GM12891 (cell line): ENCODE data around the gene AP3S2.

Source experiments
- PAX5 ChIP-seq: IDR thresholded peaks from 2 replicates; pipeline ENCODE4 v1.6.1; 2011; ENCODE audit warnings: low read length, moderate library complexity, mild to moderate bottlenecking; ENCODE audit not compliant: insufficient read depth, severe bottlenecking
- POLR2A ChIP-seq: IDR thresholded peaks from 2 replicates; pipeline ENCODE4 v1.6.1; 2011; ENCODE audit warnings: low read depth, low read length, control low read depth

DNA sequence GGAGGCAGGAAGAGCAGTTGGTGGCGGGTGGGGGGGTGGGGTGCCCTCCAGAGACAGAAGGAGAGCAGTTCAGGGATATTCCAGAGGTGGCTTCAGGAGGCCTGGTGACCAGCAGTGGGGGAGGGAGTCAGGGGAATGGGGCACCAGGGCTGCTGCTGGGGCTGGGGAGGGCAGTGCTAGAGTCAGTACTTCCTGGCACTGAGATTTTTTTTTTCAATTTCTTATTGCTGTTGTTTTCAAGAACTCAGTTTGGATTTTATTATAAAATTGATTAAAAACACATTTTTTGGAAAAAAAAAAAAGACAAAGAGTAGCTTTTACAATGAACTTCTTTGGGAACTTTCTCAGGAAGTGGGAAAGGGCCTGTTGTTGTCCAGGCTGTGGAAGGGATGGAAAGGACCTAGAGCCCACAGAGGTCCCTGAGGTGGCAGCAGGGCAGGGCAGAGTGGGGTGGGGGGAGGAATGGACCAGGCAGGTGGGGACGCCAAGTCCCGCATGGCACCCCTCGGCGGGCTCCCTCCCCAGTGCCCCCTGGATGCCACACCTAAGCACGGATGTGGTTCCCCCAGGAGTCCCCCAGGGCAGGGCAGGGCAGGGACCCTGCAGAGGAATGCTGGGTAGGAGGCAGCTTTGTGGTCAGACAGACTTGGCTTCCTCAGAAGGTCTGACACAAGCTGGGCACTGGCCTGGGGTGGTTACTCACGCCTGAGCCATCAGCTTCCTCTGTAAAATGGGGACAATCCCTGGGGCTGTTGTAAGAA is 70.7 kb downstream of the AP3S2 start:
- TF ChIP-seq POLR2A (no peak), PAX5 (no peak)
